Suprapubic skin (tissue), 4 donors: Measurements from ENCODE around the gene MYCT1.

Source experiments
- POLR2A ChIP-seq, 2 donors: fragments of 450-650 bp; IDR thresholded peaks; one replicate each; pipeline ENCODE4 v1.6.1; 2017; ENCODE audit warnings: antibody characterized with exemption in 2 of 2, mild to moderate bottlenecking in 2 of 2, moderate library complexity in 2 of 2
- POLR2AphosphoS5 ChIP-seq, 3 donors: sonication (generic); formaldehyde crosslinking; IDR thresholded peaks; one replicate each; pipeline ENCODE4 v1.6.1; 2017; ENCODE audit warnings: antibody characterized with exemption in 3 of 3
- TF ChIP-seq, protein P1 (sequence below), 2 donors: fragments of 200-600 bp in 1 of 2; fragments of 450-650 bp in 1 of 2; sonication (generic) in 1 of 2; IDR thresholded peaks; one replicate each; pipeline ENCODE4 v1.5.1; 2016 to 2019; ENCODE audit warnings: antibody characterized with exemption in 2 of 2, mild to moderate bottlenecking in 1 of 2, moderate library complexity in 1 of 2

DNA sequence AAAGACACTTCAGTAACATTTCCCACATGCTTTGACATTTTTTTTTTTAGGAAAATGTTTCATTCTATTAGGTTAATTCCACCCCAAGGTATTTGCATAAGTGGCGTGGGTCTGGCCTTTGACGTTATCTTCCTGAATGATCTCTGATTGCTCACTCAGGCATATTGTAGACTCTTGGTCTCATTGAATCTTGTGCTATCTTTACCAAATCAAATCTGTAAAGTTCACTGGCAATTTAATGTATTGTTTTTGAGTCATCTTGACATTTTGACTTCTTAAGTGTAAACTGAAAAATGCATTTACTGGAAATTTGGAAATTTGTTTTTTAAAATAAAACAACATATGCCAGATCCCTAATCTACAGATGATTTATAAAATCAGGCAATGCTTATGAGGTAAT, 36.9 kb downstream of the MYCT1 start:
- no peak for TF ChIP-seq POLR2A (IDR thresholded peaks at IDR 0.05)
- TF ChIP-seq POLR2AphosphoS5 (IDR thresholded peaks at IDR 0.05) = no peak
- TF ChIP-seq, protein P1, sequence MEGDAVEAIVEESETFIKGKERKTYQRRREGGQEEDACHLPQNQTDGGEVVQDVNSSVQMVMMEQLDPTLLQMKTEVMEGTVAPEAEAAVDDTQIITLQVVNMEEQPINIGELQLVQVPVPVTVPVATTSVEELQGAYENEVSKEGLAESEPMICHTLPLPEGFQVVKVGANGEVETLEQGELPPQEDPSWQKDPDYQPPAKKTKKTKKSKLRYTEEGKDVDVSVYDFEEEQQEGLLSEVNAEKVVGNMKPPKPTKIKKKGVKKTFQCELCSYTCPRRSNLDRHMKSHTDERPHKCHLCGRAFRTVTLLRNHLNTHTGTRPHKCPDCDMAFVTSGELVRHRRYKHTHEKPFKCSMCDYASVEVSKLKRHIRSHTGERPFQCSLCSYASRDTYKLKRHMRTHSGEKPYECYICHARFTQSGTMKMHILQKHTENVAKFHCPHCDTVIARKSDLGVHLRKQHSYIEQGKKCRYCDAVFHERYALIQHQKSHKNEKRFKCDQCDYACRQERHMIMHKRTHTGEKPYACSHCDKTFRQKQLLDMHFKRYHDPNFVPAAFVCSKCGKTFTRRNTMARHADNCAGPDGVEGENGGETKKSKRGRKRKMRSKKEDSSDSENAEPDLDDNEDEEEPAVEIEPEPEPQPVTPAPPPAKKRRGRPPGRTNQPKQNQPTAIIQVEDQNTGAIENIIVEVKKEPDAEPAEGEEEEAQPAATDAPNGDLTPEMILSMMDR (IDR thresholded peaks at IDR 0.05) = no peak
